Mucosa of gallbladder (tissue), 1 donor: Measurements from ENCODE around the gene ASB9. TPM values are rescaled to one million over a fixed set of nuclear protein-coding genes. Genes with fewer than 3 reads are reported as not detected.
A peak's percentile ranks its signal among the peaks of the same experiment; 100 is the strongest.
"Not testable (repeated sequence)": the region's sequence is repeated elsewhere in the genome, so short reads cannot be mapped to it uniquely, and the experiment has no call there.

ENCODE experiments used
- DNase-seq: peaks from one replicate; pipeline ENCODE4 v3.0.0-alpha.2; 2020; ENCODE audit warnings: low spot score
- total RNA-seq: library from RNA; stranded (reverse); gene quantifications from one replicate; pipeline ENCODE4 v1.2.1, GENCODE V29; 2021
- donor health status: DM: no; HTN: no; CAD: no.

ASB9 gene
- 2.9 TPM for total RNA-seq

DNA sequence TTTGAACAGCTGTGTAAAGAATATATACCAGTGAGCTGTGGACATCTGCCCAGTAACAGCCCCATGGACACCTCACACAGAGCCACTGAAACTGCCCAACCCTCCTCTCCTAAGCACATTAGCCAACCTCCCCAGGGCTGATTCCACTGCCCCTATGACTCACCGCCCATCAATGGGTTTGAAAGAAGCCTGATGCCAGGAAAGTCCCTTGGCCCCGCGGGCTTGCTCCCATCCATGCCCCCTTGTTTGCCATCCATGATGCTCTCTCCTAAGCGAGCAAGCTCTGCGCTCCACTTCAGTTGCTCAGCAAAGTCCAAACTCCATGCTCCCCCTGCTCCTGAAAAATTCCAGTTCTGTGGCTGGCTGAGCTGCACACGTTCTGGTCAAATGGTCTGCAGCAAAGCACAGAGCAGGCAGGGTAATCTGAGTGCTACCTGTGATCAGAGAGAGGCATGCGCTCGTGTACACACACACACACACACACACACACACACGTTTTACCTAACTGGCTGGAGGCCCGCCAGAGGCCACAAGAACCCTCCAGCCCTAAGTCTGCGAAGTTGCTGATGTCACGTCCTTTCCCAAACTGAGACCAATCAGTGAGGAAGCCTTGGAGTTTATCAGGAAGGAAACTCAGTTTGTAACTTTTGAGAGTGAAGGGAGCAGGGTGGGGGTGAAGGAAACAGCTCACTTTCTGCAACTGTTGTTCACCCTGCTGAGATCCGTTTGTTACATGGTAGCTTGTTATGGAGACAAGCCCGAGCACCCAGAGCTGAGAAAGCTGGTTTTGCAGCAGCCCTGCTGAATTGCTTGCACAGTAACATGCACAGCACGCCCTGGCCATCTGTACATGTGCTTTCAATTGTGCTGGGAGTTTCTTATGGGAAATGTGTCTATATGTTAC lies at the start of gene ASB9:
ASB9 (minus strand) TSS at position 466 of the 904 bp plus-strand sequence; CDS start at position 257, 209 bp downstream.
- DNase-seq, result peak; percentile 55

DNA sequence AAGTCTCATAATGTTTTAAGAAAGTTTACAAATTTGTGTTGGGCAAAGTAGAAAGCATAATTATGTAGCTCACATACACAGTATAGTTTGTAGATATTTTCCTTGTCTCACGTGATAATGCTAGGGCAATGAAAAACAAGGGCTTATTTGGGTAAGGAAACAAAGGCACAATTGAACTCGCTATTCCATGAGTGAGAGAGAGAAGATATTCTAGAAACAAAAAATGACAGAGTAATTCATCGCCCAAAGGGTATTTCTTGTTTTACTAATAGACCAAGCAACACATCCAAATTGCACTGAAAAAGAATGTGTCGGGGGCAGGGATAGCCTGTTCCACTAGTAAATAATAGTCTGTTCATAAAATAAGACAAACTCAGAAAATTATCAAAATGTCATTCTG lies 49.2 kb upstream of the ASB9 start:
- no peak for DNase-seq

- DNase-seq, result no peak
Observed at GRCh38 chrX:15315509-15315908, 45.6 kb upstream of the ASB9 start, which contains the start of gene ASB11. TSS of gene ASB11 (minus strand) at chrX:15315640. CDS start at chrX:15315605, 35 bp downstream.

GRCh38 chrX:15314472-15314871 lies 44.6 kb upstream of the ASB9 start:
- no peak for DNase-seq

DNA sequence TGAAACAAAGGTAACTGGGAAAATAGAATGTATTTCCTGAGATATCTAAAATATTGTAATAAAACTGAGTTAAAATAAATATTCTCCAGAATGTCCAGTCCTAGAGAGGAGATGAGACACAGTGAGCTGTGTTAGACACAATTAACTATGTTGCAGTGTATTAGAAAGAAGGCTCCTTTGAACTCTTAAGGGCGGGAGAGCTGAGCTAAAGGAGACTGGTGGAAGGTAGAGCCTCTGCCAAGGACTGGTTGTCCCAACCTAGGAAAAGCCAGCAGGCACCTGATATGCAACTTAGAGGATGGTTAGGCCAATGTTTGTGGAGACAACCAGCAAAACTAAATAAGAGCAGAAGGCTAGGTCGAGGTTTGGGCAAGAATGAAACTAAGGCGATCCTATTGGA lies 41.2 kb upstream of the ASB9 start:
- no peak for DNase-seq

DNA sequence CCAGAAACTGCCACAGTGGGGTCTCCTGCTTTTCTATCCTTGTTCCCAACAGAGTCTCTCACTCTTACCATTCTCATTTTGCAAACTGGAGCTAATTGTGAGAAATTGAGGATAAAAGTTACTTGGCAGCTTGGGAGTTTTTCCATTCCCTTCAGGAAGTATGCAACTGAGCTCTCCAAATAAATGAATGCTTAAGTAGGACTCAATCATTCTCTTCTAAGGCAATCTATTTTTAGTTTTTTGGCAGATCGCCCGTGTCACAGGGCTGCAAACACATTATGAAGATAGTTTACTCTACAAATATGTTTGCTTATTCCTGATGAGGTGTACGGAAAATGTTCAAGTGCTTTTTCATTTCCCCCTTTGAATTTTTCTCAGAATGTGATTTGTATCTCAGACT lies 40.2 kb upstream of the ASB9 start:
- DNase-seq, result peak; percentile 54

DNA sequence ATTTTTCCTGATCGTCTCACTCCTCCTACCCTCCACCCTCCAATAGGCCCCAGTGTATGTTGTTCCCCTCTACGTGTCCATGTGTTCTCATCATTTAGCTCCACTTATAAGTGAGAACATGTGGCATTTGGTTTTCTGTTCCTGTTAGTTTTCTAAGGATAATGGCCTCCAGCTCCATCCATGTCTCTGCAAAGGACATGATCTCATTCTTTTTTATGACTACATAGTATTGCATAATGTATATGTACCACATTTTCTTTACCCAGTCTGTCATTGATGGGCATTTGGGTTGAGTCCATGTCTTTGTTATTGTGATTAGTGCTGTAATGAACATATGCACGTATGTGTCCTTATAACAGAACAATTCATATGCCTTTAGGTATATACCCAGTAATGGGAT lies 36.0 kb upstream of the ASB9 start:
- DNase-seq, result not testable (repeated sequence)

DNA sequence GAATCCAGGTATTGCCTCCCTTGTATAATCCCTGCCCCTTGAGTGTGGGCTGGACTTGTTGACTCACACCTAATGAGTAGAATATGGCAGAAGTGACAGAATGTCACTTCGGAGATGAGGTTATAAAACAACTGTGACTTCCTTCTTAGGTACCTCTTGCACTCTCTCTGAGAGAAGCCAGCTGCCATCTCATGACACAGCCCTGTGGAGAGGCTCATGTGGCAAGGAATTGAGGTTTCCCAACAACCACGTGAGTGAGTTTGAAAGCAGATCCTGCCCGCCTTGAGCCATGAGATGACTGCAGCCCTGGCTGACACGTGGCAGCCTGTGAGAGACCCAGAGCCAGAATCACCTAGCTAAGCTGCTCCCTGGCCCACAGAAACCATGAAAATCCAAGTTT lies 32.0 kb upstream of the ASB9 start:
- peak; percentile 14 for DNase-seq

GRCh38 chrX:15299941-15300851 lies 30.3 kb upstream of the ASB9 start:
- no peak for DNase-seq

DNA sequence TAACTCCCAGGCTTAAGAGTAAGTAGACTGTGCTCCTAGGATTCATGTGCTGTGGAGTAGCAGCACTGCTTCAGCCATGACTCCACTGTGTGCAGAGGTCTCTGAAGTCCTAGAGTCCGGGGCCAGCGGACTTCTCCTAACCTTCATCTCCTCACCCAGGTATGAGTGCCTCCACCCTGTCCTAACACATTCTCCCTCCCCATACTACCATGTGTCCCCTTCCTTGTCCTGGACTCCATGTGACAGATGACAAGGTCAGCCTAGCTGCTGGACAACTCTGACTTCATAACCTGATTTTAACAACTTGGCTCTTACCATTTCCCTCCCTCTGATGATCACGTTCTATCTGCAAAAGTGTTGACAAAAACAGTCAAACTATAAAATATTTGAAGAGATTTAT lies 28.9 kb upstream of the ASB9 start:
- DNase-seq, result no peak

DNA sequence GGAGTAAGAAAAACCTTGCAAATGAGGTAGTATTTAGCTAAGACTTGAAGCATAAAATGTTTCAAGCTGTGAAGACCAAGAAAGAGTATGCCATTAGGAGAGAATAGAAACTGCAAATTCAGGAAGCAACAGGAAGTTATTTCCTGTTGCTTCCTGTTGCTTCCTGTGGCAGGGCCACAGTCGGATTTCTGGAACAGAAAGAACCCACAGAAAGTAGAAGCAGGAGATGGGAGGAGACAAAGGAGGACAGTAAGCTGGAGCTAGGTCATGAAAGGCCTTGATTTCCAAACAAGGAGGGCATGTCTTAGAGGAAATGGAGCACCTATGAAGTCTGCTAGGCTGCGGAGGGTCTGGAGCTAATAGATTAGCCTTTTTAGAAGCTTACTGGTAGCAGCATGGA lies 28.3 kb upstream of the ASB9 start:
- DNase-seq, result no peak

DNA sequence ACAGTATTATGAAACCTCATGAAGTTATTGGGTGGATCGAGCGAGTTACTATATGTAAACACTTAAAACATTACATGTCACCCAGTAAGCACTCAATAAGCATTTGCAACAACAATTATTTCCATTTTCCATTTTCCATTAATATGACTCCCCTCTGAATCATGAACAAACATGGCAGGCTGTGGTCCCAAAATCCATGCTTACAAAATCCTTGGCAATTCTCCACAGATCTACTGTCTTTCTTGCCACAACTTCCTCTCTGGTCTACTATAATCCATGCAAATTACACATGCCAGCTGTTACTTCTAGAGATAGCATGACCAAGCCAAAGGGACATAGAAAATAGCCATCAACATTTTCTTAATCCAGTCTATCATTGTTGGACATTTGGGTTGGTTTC lies 23.6 kb upstream of the ASB9 start:
- DNase-seq, result no peak

- DNase-seq, result no peak
Observed at GRCh38 chrX:15292861-15293260, 23.0 kb upstream of the ASB9 start.

GRCh38 chrX:15277604-15278003 lies 7.7 kb upstream of the ASB9 start:
- DNase-seq, result no peak

DNA sequence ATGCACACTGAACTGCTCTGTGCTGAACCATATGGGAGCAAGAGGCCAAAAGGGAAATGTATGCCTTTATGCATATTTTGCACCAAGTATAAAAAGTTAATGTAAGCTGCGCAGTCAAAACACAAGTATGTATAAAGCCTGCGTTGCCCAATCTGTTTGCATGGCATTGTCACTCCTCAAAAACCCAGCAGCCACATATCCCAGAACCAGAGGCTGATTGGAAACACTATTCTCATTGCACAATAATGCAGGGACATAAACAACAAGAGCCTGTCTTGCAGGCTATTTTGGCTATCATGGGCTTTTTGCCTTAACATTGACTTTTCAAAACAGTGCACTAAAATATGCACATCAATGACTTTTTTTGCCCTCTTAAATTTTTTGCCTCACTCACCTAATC lies 5.1 kb upstream of the ASB9 start:
- no peak for DNase-seq

GRCh38 chrX:15273275-15273674 lies 3.4 kb upstream of the ASB9 start:
- not testable (repeated sequence) for DNase-seq

- DNase-seq, result no peak
Observed at GRCh38 chrX:15271757-15272156, 1.9 kb upstream of the ASB9 start.

DNA sequence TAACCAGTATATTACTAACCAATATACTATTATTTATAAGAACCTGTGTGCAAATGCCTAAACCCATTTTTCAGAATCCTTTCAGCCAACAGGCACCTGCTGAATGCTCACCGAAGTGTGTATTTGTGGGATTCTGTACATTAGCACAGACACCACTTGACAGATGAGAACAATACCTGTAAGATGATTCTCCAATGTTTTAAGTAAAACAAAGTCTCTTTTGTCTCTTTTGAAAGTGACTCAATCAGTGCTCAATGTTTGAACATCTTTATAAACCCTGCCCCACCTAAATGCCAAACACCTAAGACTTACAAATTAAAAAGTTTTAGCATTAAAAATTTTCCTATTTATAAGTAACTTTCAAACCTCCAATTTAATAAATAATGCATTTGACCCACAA lies 763 bp downstream of the ASB9 start:
- no peak for DNase-seq

DNA sequence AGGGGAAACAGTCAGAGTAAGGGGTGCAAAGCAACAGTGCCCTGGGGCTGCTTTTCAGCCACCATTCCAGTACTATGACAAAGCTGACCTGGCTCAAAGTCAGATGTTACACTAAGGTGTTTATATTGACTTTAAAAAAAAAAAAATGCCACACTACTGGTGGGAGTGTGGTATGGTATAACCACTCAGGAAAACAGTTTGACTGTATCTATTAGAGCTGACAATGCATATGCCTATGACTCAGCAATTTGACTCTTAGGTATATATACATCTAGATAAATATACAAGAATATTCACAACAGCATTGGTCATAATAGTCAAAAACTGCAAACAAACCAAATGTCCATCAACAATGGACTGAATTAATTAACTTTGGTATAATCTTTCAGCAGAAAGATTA lies 15.0 kb downstream of the ASB9 start:
- DNase-seq, result no peak

- no peak for DNase-seq
Observed at GRCh38 chrX:15245896-15246295, 24.0 kb downstream of the ASB9 start.

DNA sequence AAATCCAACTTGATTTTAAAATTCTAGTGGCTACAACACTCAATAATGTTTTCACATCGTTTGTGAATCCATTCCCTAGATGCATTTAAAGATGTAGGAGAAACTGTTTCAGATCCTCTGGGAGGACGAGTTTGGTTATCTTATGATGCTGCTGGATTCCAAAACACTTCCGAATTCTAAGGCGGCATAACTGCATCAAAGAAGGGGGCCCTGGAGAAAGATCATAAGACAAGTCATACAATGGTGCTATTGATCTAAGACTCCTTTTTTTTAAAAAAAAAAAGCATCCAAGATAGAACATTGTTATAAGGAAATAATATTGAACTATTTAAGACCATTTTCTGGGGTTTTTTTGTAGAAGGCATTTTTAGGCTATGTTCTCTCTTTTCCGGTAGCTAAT lies 25.5 kb downstream of the ASB9 start:
- DNase-seq, result no peak

- peak; percentile 38 for DNase-seq
Observed at GRCh38 chrX:15242899-15243555, 26.9 kb downstream of the ASB9 start.
